H1 (cell line): ENCODE data around the gene TTBK2. TPM values are rescaled to one million over a fixed set of nuclear protein-coding genes. Genes with fewer than 3 reads are reported as not detected.

Experiments used
- CTCF ChIA-PET: fragments of 300-600 bp; sonication (Branson Sonifier 250); formaldehyde crosslinking; loops from one replicate; lab custom pipeline; 2021; ENCODE audit not compliant: partially characterized antibody; lab: Charles Lee
- POLR2A ChIA-PET: fragments of 300-600 bp; sonication (Branson Sonifier 250); formaldehyde crosslinking; loops from one replicate; lab custom pipeline; 2021; ENCODE audit warnings: inconsistent platforms; ENCODE audit not compliant: partially characterized antibody; lab: Charles Lee
- DNase-seq, 2 experiments: peaks; one replicate each; pipeline versions ENCODE4 v3.0.0 to v3.0.0-alpha.2; 2010 to 2022; ENCODE audit warnings: low spot score in 2 of 2, low read depth in 1 of 2, mixed read lengths in 1 of 2
- FAIRE-seq: peaks from 2 replicates; lab custom pipeline; 2011; peaks lifted over from hg19 to GRCh38; lab: Jason Lieb, UNC
- H2AFZ ChIP-seq: 2 replicates; pipeline ENCODE4 v1.8.1; 2012; ENCODE audit warnings: low read length, inconsistent platforms
- H2AK5ac ChIP-seq: 2 replicates; pipeline ENCODE4 v1.6.1; 2013; ENCODE audit warnings: low read depth, low read length
- H2BK120ac ChIP-seq: replicated peaks from 2 replicates; pipeline ENCODE3; 2013; ENCODE audit warnings: low read depth, low read length, inconsistent platforms
- H2BK12ac ChIP-seq: 2 replicates; pipeline ENCODE4 v1.6.1; 2013; ENCODE audit warnings: low read depth, low read length
- H2BK15ac ChIP-seq: 2 replicates; pipeline ENCODE4 v1.6.1; 2013; ENCODE audit warnings: low read length
- H2BK20ac ChIP-seq: 2 replicates; pipeline ENCODE4 v1.6.1; 2013; ENCODE audit warnings: low read length
- H2BK5ac ChIP-seq: 2 replicates; pipeline ENCODE4 v1.6.1; 2013; ENCODE audit warnings: low read depth, low read length
- H3K14ac ChIP-seq: 2 replicates; pipeline ENCODE4 v1.6.1; 2013; ENCODE audit warnings: inconsistent platforms; ENCODE audit not compliant: insufficient read length
- H3K18ac ChIP-seq: 2 replicates; pipeline ENCODE4 v1.6.1; 2013; ENCODE audit warnings: low read length; ENCODE audit errors: extremely low read depth
- H3K23ac ChIP-seq: 2 replicates; pipeline ENCODE4 v1.6.1; 2013; ENCODE audit warnings: inconsistent platforms; ENCODE audit not compliant: insufficient read length
- H3K23me2 ChIP-seq: 2 replicates; pipeline ENCODE4 v1.6.1; 2013; ENCODE audit warnings: low read depth, low read length
- H3K27ac ChIP-seq: 2 replicates; pipeline ENCODE4 v1.6.1; 2011; ENCODE audit warnings: low read depth, low read length, inconsistent platforms
- H3K27me3 ChIP-seq, 4 experiments: replicated peaks in 1 of 4; 1 replicate in 1 of 4; 2 replicates in 3 of 4; pipeline versions ENCODE4 v1.6.1 to v1.8.1; 2011 to 2013; ENCODE audit warnings: low read length in 3 of 4, mild to moderate bottlenecking in 3 of 4, inconsistent platforms in 2 of 4, mixed read lengths in 2 of 4, moderate library complexity in 1 of 4; ENCODE audit not compliant: control insufficient read depth in 3 of 4, insufficient read depth in 3 of 4; ENCODE audit errors: extremely low read depth in 1 of 4
- H3K36me3 ChIP-seq, 4 experiments: 2 replicates each; pipeline versions ENCODE4 v1.6.1 to v1.8.1; 2011 to 2013; ENCODE audit warnings: mild to moderate bottlenecking in 4 of 4, low read length in 3 of 4, moderate library complexity in 2 of 4, control low read depth in 1 of 4, inconsistent platforms in 1 of 4; ENCODE audit not compliant: insufficient read depth in 4 of 4, control insufficient read depth in 2 of 4
- H3K4ac ChIP-seq: replicated peaks from 2 replicates; pipeline ENCODE3; 2013; ENCODE audit warnings: low read length, low read depth, mixed read lengths, inconsistent platforms; ENCODE audit not compliant: insufficient read length
- H3K4me1 ChIP-seq, 4 experiments: replicated peaks in 1 of 4; 1 replicate in 1 of 4; 2 replicates in 3 of 4; pipeline versions ENCODE4 v1.6.1 to v1.8.1; 2011 to 2013; ENCODE audit warnings: low read length in 3 of 4, inconsistent platforms in 2 of 4, mixed read lengths in 1 of 4; ENCODE audit not compliant: insufficient read depth in 4 of 4, control insufficient read depth in 3 of 4
- H3K4me2 ChIP-seq, 2 experiments: 2 replicates each; pipeline versions ENCODE4 v1.6.1 to v1.8.1; 2011 to 2013; ENCODE audit warnings: low read depth in 2 of 2, low read length in 2 of 2, control low read depth in 1 of 2, inconsistent platforms in 1 of 2, mild to moderate bottlenecking in 1 of 2; ENCODE audit not compliant: insufficient read depth in 1 of 2
- H3K4me3 ChIP-seq, 4 experiments: fragments of 200-600, 300-600 bp in 1 of 4; sonication (generic), shearing (Covaris generic), sonication (Bioruptor Twin) in 1 of 4; 2 replicates each; pipeline versions ENCODE4 v1.5.1 to v1.8.1; 2011 to 2016; ENCODE audit warnings: low read length in 4 of 4, low read depth in 3 of 4, control low read depth in 2 of 4, inconsistent platforms in 2 of 4, mild to moderate bottlenecking in 2 of 4, mixed read lengths in 1 of 4, moderate library complexity in 1 of 4; ENCODE audit not compliant: insufficient read depth in 2 of 4; ENCODE audit errors: extremely low read depth in 1 of 4
- H3K56ac ChIP-seq: replicated peaks from 2 replicates; pipeline ENCODE3; 2013; ENCODE audit warnings: low read depth, mild to moderate bottlenecking, mixed read lengths, low read length, inconsistent platforms; ENCODE audit not compliant: insufficient read length
- H3K79me1 ChIP-seq: 2 replicates; pipeline ENCODE4 v1.6.1; 2013; ENCODE audit warnings: low read depth, low read length, control low read depth
- H3K79me2 ChIP-seq, 2 experiments: 2 replicates each; pipeline versions ENCODE4 v1.6.1 to v1.8.1; 2012 to 2013; ENCODE audit warnings: low read length in 2 of 2, mild to moderate bottlenecking in 2 of 2, inconsistent platforms in 1 of 2; ENCODE audit not compliant: insufficient read depth in 2 of 2, control insufficient read depth in 1 of 2
- H3K9ac ChIP-seq, 4 experiments: replicated peaks in 1 of 4; 1 replicate in 1 of 4; 2 replicates in 3 of 4; pipeline versions ENCODE4 v1.6.1 to v1.8.1; 2011 to 2013; ENCODE audit warnings: low read depth in 3 of 4, low read length in 3 of 4, control low read depth in 2 of 4, mild to moderate bottlenecking in 2 of 4, moderate library complexity in 2 of 4, inconsistent platforms in 1 of 4; ENCODE audit errors: extremely low read depth in 1 of 4
- H3K9me3 ChIP-seq, 2 experiments: 2 replicates each; pipeline versions ENCODE4 v1.6.1 to v1.8.1; 2012 to 2013; ENCODE audit warnings: mild to moderate bottlenecking in 2 of 2, moderate library complexity in 2 of 2, control low read depth in 1 of 2, inconsistent platforms in 1 of 2, low read depth in 1 of 2, low read length in 1 of 2, mixed read lengths in 1 of 2; ENCODE audit not compliant: insufficient read depth in 2 of 2
- H4K20me1 ChIP-seq, 2 experiments: replicated peaks in 1 of 2; 2 replicates each; pipeline versions ENCODE3 to v1.8.1; 2011 to 2013; ENCODE audit warnings: inconsistent platforms in 2 of 2, low read length in 2 of 2, mild to moderate bottlenecking in 1 of 2; ENCODE audit not compliant: insufficient read depth in 2 of 2, control insufficient read depth in 1 of 2
- H4K5ac ChIP-seq: 2 replicates; pipeline ENCODE4 v1.6.1; 2013; ENCODE audit warnings: low read length, low read depth, mixed read lengths, inconsistent platforms; ENCODE audit not compliant: insufficient read length
- H4K8ac ChIP-seq: 2 replicates; pipeline ENCODE4 v1.8.0; 2013; ENCODE audit warnings: mild to moderate bottlenecking, moderate library complexity, low read length, inconsistent platforms; ENCODE audit not compliant: insufficient read depth; ENCODE audit errors: extremely low read depth
- H4K91ac ChIP-seq: replicated peaks from 2 replicates; pipeline ENCODE3; 2013; ENCODE audit warnings: low read length, mixed read lengths, inconsistent platforms; ENCODE audit not compliant: insufficient read length
- CEBPB ChIP-seq: IDR thresholded peaks from 2 replicates; pipeline ENCODE4 v1.6.1; 2012; ENCODE audit warnings: low read depth, low read length
- POLR2A ChIP-seq, 2 experiments: IDR thresholded peaks; 1 replicate in 1 of 2; 2 replicates in 1 of 2; pipeline ENCODE4 v1.6.1; 2011; ENCODE audit warnings: low read depth in 2 of 2, low read length in 2 of 2, mild to moderate bottlenecking in 2 of 2; ENCODE audit errors: control extremely low read depth in 1 of 2
- SAP30 ChIP-seq: fragments of 300-600 bp; sonication (generic); IDR thresholded peaks from 2 replicates; pipeline ENCODE4 v1.7.1; 2012; ENCODE audit warnings: low read length, moderate library complexity, mild to moderate bottlenecking, inconsistent platforms; ENCODE audit not compliant: insufficient read depth, insufficient replicate concordance
- TAF1 ChIP-seq: IDR thresholded peaks from 2 replicates; pipeline ENCODE4 v1.6.1; 2011; ENCODE audit warnings: mild to moderate bottlenecking, low read depth, low read length
- TEAD4 ChIP-seq: IDR thresholded peaks from 2 replicates; pipeline ENCODE4 v1.6.1; 2012; ENCODE audit warnings: low read depth, low read length, inconsistent platforms, mixed read lengths
- WGBS, 2 experiments: shearing (Covaris generic) in 1 of 2; methylation state at CpG; one replicate each; pipeline versions ENCODE4 v1.1.6 to v1.1.7; 2013 to 2015; ENCODE audit warnings: low lambda C conversion rate in 2 of 2, mixed read lengths in 2 of 2, inconsistent platforms in 1 of 2, low coverage in 1 of 2, missing lambda C conversion rate in 1 of 2; ENCODE audit not compliant: insufficient replicate concordance in 2 of 2, insufficient coverage in 1 of 2, insufficient read length in 1 of 2; ENCODE audit errors: extremely low coverage in 1 of 2, missing lambda C conversion rate in 1 of 2; 5-methylcytosine and 5-hydroxymethylcytosine counted together
- polyA plus RNA-seq, 7 experiments: library from polyadenylated mRNA; depleted of rRNA in 3 of 7; stranded (reverse) in 5 of 7; unstranded in 2 of 7; fragments of >200 nt in 5 of 7; fragments of 200-250 nt in 2 of 7; gene quantifications; 1 replicate in 5 of 7; 2 replicates in 1 of 7; 4 replicates in 1 of 7; pipeline versions ENCODE4 v1.2.1 to v1.2.3, GENCODE V29; 2011 to 2013; ENCODE audit warnings: missing spikeins in 2 of 7, mixed read lengths in 2 of 7
- total RNA-seq: library from RNA; stranded (reverse); fragmentation: NEBNext Ultra II Directional; extraction: Animal tissue kit (Norgen Biotek cat#: 25700); gene quantifications from 2 replicates; pipeline ENCODE4 v1.2.1, GENCODE V29; 2021
- TF ChIP-seq, protein P1 (sequence below): IDR thresholded peaks from 2 replicates; pipeline ENCODE4 v1.6.1; 2011; ENCODE audit warnings: low read depth, mild to moderate bottlenecking, low read length; ENCODE audit not compliant: insufficient read depth

Gene TTBK2
- total and polyA plus RNA-seq, 2 of the 8 experiments (the other 6 are each of a cell fraction or from before 2014, with no cell fraction given), result 2.7 to 18.2 TPM

DNA sequence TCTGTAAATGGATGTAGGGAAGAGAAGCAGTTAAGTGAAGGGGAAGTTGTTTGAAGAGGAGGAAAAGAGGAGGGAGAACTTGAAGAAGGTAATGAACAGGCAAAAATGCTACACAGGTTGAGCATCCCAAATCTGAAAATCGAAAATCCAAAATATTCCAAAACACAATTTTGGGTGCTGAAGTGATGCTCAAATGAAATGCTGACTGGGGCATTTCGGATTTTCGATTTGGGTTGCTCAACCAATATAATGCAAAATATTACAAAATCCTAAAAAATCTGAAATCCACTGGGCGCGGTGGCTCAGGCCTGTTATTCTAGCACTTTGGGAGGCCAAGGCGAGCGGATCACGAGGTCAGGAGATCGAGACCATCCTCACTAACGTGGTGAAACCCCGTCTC is 121.8 kb downstream of the TTBK2 start:
- no peak overlapping the region for H2BK5ac ChIP-seq
- H3K79me2 ChIP-seq, result no peaks in the 10 kb centered on the region
- no peak for DNase-seq
- H3K27ac ChIP-seq, result no peak overlapping the region
- ChIA-PET CTCF (interaction anchor here (0.8 to 4.7 kb wide), 3 partner anchors 14 to 125 kb away, joined by 3 to 41 read pairs (median 3); no protein-coding TSS in a partner anchor), POLR2A (no interaction called here)
- H2BK120ac ChIP-seq, result no peak overlapping the region
- H3K23ac ChIP-seq, result no peak overlapping the region
- no peak overlapping the region for H2AFZ ChIP-seq
- no peak overlapping the region for H2AK5ac ChIP-seq
- H3K4me3 ChIP-seq, result no peak overlapping the region
- H3K79me1 ChIP-seq, result no peaks in the 10 kb centered on the region
- H3K14ac ChIP-seq, result no peak overlapping the region
- FAIRE-seq, result no peak
- H3K4ac ChIP-seq, result no peak overlapping the region
- H3K18ac ChIP-seq, result no peak overlapping the region
- H4K8ac ChIP-seq, result no peak overlapping the region
- H3K36me3 ChIP-seq, result no peaks in the 10 kb centered on the region; a peak in 1 of 8 replicates
- 94% methylated on average over 11 of the region's 11 CpGs; no CpG with 5 or more reads in 1 of the 2 experiments for WGBS, 2 experiments
- no peaks in the 10 kb centered on the region for H3K9me3 ChIP-seq
- no peak overlapping the region for H3K56ac ChIP-seq
- H2BK20ac ChIP-seq, result no peak overlapping the region
- no peak overlapping the region for H3K9ac ChIP-seq
- H3K27me3 ChIP-seq, result no peaks in the 10 kb centered on the region
- H2BK12ac ChIP-seq, result no peak overlapping the region
- no peak overlapping the region for H4K5ac ChIP-seq
- H2BK15ac ChIP-seq, result no peak overlapping the region
- no peaks in the 10 kb centered on the region for H3K4me1 ChIP-seq
- no peaks in the 10 kb centered on the region for H3K23me2 ChIP-seq
- H4K20me1 ChIP-seq, result no peaks in the 10 kb centered on the region
- H4K91ac ChIP-seq, result no peak overlapping the region
- H3K4me2 ChIP-seq, result no peak overlapping the region
- TF ChIP-seq CEBPB (no peak), TEAD4 (no peak), SAP30 (no peak), POLR2A (IDR thresholded peaks at IDR 0.05; ENCODE audit: control extremely low read depth in 1 of 2, low read depth in 2 of 2, low read length in 2 of 2) (no peak), TAF1 (no peak)
- TF ChIP-seq, protein P1, sequence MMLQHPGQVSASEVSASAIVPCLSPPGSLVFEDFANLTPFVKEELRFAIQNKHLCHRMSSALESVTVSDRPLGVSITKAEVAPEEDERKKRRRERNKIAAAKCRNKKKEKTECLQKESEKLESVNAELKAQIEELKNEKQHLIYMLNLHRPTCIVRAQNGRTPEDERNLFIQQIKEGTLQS, result no peak
